Keratinocyte (primary cell): ENCODE results near the gene DSCAML1. TPM values are rescaled to one million over a fixed set of nuclear protein-coding genes. Genes with fewer than 3 reads are reported as not detected.

ENCODE experiments used
- DNase-seq: peaks from one replicate; pipeline ENCODE4 v3.0.0-alpha.2; 2011; ENCODE audit warnings: low read depth, missing footprints, low spot score
- FAIRE-seq: peaks from 2 replicates; lab custom pipeline; 2011; peaks lifted over from hg19 to GRCh38; lab: Jason Lieb, UNC
- H2AFZ ChIP-seq: 2 replicates; pipeline ENCODE4 v1.6.0; 2012; ENCODE audit warnings: low read length, control low read depth, inconsistent platforms; ENCODE audit not compliant: control insufficient read depth
- H3K27ac ChIP-seq: 2 replicates; pipeline ENCODE4 v1.5.1; 2011; ENCODE audit warnings: low read length; ENCODE audit not compliant: control insufficient read depth, insufficient read depth
- H3K27me3 ChIP-seq: 3 replicates; pipeline ENCODE4 v1.6.0; 2011; ENCODE audit warnings: low read length; ENCODE audit not compliant: control insufficient read depth, insufficient read depth; ENCODE audit errors: extremely low read depth
- H3K36me3 ChIP-seq, 2 experiments: 2 replicates in 1 of 2; 3 replicates in 1 of 2; pipeline ENCODE4 v1.5.1; 2011; ENCODE audit warnings: low read length in 2 of 2, mild to moderate bottlenecking in 1 of 2; ENCODE audit not compliant: control insufficient read depth in 2 of 2, insufficient read depth in 2 of 2; ENCODE audit errors: extremely low read depth in 1 of 2
- H3K4me1 ChIP-seq: 3 replicates; pipeline ENCODE4 v1.5.1; 2011; ENCODE audit warnings: low read length; ENCODE audit not compliant: control insufficient read depth, insufficient read depth; ENCODE audit errors: extremely low read depth
- H3K4me2 ChIP-seq: 3 replicates; pipeline ENCODE4 v1.6.0; 2011; ENCODE audit warnings: low read depth, low read length; ENCODE audit not compliant: control insufficient read depth, insufficient read depth; ENCODE audit errors: extremely low read depth
- H3K4me3 ChIP-seq, 3 experiments: fragments of 200-600 bp in 1 of 3; sonication (generic) in 1 of 3; 2 replicates in 2 of 3; 3 replicates in 1 of 3; pipeline ENCODE4 v1.5.1; 2011 to 2016; ENCODE audit warnings: low read length in 3 of 3, mild to moderate bottlenecking in 3 of 3, control low read depth in 2 of 3, inconsistent platforms in 1 of 3, low read depth in 1 of 3, mixed read lengths in 1 of 3, mixed run types in 1 of 3, moderate library complexity in 1 of 3; ENCODE audit not compliant: control insufficient read depth in 2 of 3, insufficient read depth in 2 of 3; ENCODE audit errors: extremely low read depth in 1 of 3
- H3K79me2 ChIP-seq: 2 replicates; pipeline ENCODE4 v1.6.0; 2012; ENCODE audit warnings: low read length; ENCODE audit not compliant: control insufficient read depth, insufficient read depth
- H3K9ac ChIP-seq: 3 replicates; pipeline ENCODE4 v1.6.0; 2011; ENCODE audit warnings: low read length; ENCODE audit not compliant: control insufficient read depth, insufficient read depth; ENCODE audit errors: extremely low read depth
- H3K9me1 ChIP-seq: 3 replicates; pipeline ENCODE4 v1.6.0; 2011; ENCODE audit warnings: low read length; ENCODE audit not compliant: control insufficient read depth, insufficient read depth; ENCODE audit errors: extremely low read depth
- H3K9me3 ChIP-seq: 2 replicates; pipeline ENCODE4 v1.5.1; 2012; ENCODE audit warnings: low read depth, low read length; ENCODE audit not compliant: control insufficient read depth
- H4K20me1 ChIP-seq: 3 replicates; pipeline ENCODE4 v1.6.0; 2011; ENCODE audit warnings: low read length; ENCODE audit not compliant: control insufficient read depth, insufficient read depth; ENCODE audit errors: extremely low read depth
- CTCF ChIP-seq, 3 experiments: IDR thresholded peaks in 1 of 3; conservative IDR thresholded peaks in 1 of 3; optimal IDR thresholded peaks in 1 of 3; 2 replicates in 2 of 3; 3 replicates in 1 of 3; pipeline versions ENCODE3 to v1.5.1; 2011; ENCODE audit warnings: low read length in 3 of 3, mild to moderate bottlenecking in 3 of 3, moderate library complexity in 2 of 3, control low read depth in 1 of 3, inconsistent platforms in 1 of 3; ENCODE audit not compliant: insufficient read depth in 2 of 3; ENCODE audit errors: extremely low read depth in 1 of 3
- EZH2 ChIP-seq: IDR thresholded peaks from one replicate; pipeline ENCODE4 v1.6.1; 2012; ENCODE audit warnings: inconsistent platforms, mild to moderate bottlenecking, low read length, moderate library complexity
- dilution Hi-C: fragments of 300-500 bp; cut with MboI; formaldehyde crosslinking; loops from one replicate; pipeline ENCODE4 v1.7.0; 2020; ENCODE audit warnings: low sequenced_read_pairs; ENCODE audit not compliant: extremely low pct_ligation_motif_present
- polyA plus RNA-seq, 5 experiments: library from polyadenylated mRNA; depleted of rRNA in 3 of 5; stranded (reverse) in 3 of 5; stranded (forward) in 1 of 5; unstranded in 1 of 5; fragments of >200 nt; gene quantifications; 1 replicate in 1 of 5; 2 replicates in 3 of 5; 3 replicates in 1 of 5; pipeline versions ENCODE4 v1.2.1 to v1.2.3, GENCODE V29; 2011 to 2012; ENCODE audit warnings: missing spikeins in 2 of 5, low read depth in 1 of 5, low replicate concordance in 1 of 5

Gene DSCAML1
- polyA plus RNA-seq, 1 donor (not counting 4 experiments of a cell fraction or from before 2014, with no cell fraction given), result not detected

- no peaks in the 10 kb centered on the region for H3K36me3 ChIP-seq
- FAIRE-seq (no peak), DNase-seq (no peak)
- no peak overlapping the region for H2AFZ ChIP-seq
- no peaks in the 10 kb centered on the region for H3K9me1 ChIP-seq
- H3K9me3 ChIP-seq, result no peaks in the 10 kb centered on the region
- H3K27ac ChIP-seq, result no peak overlapping the region
- no peaks in the 10 kb centered on the region for H3K79me2 ChIP-seq
- no peaks in the 10 kb centered on the region for H3K4me1 ChIP-seq
- H3K4me3 ChIP-seq, result no peak overlapping the region
- dilution Hi-C loops, result no loop called here
- no peak overlapping the region for H3K4me2 ChIP-seq
- no peak overlapping the region for H3K9ac ChIP-seq
- no peaks in the 10 kb centered on the region for H4K20me1 ChIP-seq
- peaks cover 4% of the 10 kb centered on the region for H3K27me3 ChIP-seq
- no peak for TF ChIP-seq CTCF (optimal IDR thresholded peaks at IDR 0.05 in 1 of 3, IDR thresholded peaks at IDR 0.05 in 1 of 3, conservative IDR thresholded peaks at IDR 0.05 in 1 of 3; ENCODE audit: extremely low read depth in 1 of 3, insufficient read depth in 2 of 3, low read length in 3 of 3)
- no peak for TF ChIP-seq EZH2
Measured at GRCh38 chr11:117626576-117626975, 170.4 kb downstream of the DSCAML1 start.

- no peak for DNase-seq
Measured at GRCh38 chr11:117625237-117625636, 171.8 kb downstream of the DSCAML1 start.

More at GRCh38 chr11:117625237-117625636, 171.8 kb downstream of the DSCAML1 start:
- H4K20me1 ChIP-seq, result no peaks in the 10 kb centered on the region
- H2AFZ ChIP-seq, result no peak overlapping the region
- no peak overlapping the region for H3K27ac ChIP-seq
- H3K4me3 ChIP-seq, result no peak overlapping the region
- no peaks in the 10 kb centered on the region for H3K79me2 ChIP-seq
- TF ChIP-seq EZH2 (no peak), CTCF (optimal IDR thresholded peaks at IDR 0.05 in 1 of 3, IDR thresholded peaks at IDR 0.05 in 1 of 3, conservative IDR thresholded peaks at IDR 0.05 in 1 of 3; ENCODE audit: extremely low read depth in 1 of 3, insufficient read depth in 2 of 3, low read length in 3 of 3) (no peak)
- dilution Hi-C loops, result no loop called here
- H3K9ac ChIP-seq, result no peak overlapping the region
- H3K9me3 ChIP-seq, result no peaks in the 10 kb centered on the region
- H3K4me2 ChIP-seq, result no peak overlapping the region
- no peaks in the 10 kb centered on the region for H3K36me3 ChIP-seq
- H3K9me1 ChIP-seq, result no peaks in the 10 kb centered on the region
- FAIRE-seq, result no peak
- no peaks in the 10 kb centered on the region for H3K4me1 ChIP-seq
- H3K27me3 ChIP-seq, result peaks cover 5% of the 10 kb centered on the region
